ENCODE measurements around the gene ACTN1.

- TF ChIP-seq CTCF (IDR thresholded peaks at IDR 0.05 in 4 of 5, conservative IDR thresholded peaks at IDR 0.05 in 1 of 5) (no peak), POLR2A (IDR thresholded peaks at IDR 0.05) (no peak)
These were observed 62.7 kb downstream of the ACTN1 start for GRCh38 chr14:68916358-68916941.
